ENCODE data around the gene KRTAP5-9.
"Not testable (repeated sequence)": the region's sequence is repeated elsewhere in the genome, so short reads cannot be mapped to it uniquely, and the experiment has no call there.

KRTAP5-9 gene

GRCh38 chr11:71534711-71535608 is 13.3 kb upstream of the KRTAP5-9 start:
- not testable (repeated sequence) for DNase-seq

- no peak for DNase-seq
These were observed 12.4 kb upstream of the KRTAP5-9 start for GRCh38 chr11:71535825-71536224.

- DNase-seq = no peak
These were observed 10.7 kb upstream of the KRTAP5-9 start for GRCh38 chr11:71537537-71537936.

- not testable (repeated sequence) for DNase-seq
These were observed 10.1 kb upstream of the KRTAP5-9 start, which contains the start of gene KRTAP5-8 for GRCh38 chr11:71537977-71538665. Gene KRTAP5-8 (plus strand): TSS chr11:71538025. CDS start chr11:71538056, 31 bp downstream.

- DNase-seq = no peak
These were observed 9.6 kb upstream of the KRTAP5-9 start for GRCh38 chr11:71538666-71538990.

GRCh38 chr11:71539017-71539416 is 9.2 kb upstream of the KRTAP5-9 start:
- DNase-seq = no peak

- not testable (repeated sequence) for DNase-seq
These were observed 8.2 kb upstream of the KRTAP5-9 start for GRCh38 chr11:71539971-71540370.

GRCh38 chr11:71540521-71541304 is 7.5 kb upstream of the KRTAP5-9 start:
- not testable (repeated sequence) for DNase-seq

- no peak for DNase-seq
These were observed 5.8 kb upstream of the KRTAP5-9 start for GRCh38 chr11:71542382-71542781.

- no peak for DNase-seq
These were observed 5.1 kb upstream of the KRTAP5-9 start for GRCh38 chr11:71542879-71543777.

- DNase-seq = peak; percentile 34
These were observed 4.4 kb upstream of the KRTAP5-9 start for GRCh38 chr11:71543866-71544265.

- no peak for DNase-seq
These were observed 3.5 kb upstream of the KRTAP5-9 start for GRCh38 chr11:71544525-71545214.

GRCh38 chr11:71545405-71545966 is 2.7 kb upstream of the KRTAP5-9 start:
- no peak for DNase-seq

- DNase-seq = no peak
These were observed 514 bp downstream of the KRTAP5-9 start for GRCh38 chr11:71548716-71549151.

- peak; percentile 35 for DNase-seq
These were observed 3.5 kb downstream of the KRTAP5-9 start for GRCh38 chr11:71551711-71552110.

- DNase-seq = no peak
These were observed 6.8 kb downstream of the KRTAP5-9 start for GRCh38 chr11:71554996-71555395.

- DNase-seq = no peak
These were observed 7.3 kb downstream of the KRTAP5-9 start for GRCh38 chr11:71555508-71555907.

- no peak for DNase-seq
These were observed 7.8 kb downstream of the KRTAP5-9 start for GRCh38 chr11:71556018-71556417.

- DNase-seq = no peak
These were observed 9.0 kb downstream of the KRTAP5-9 start for GRCh38 chr11:71557257-71557656.

- DNase-seq = no peak
These were observed 10.8 kb downstream of the KRTAP5-9 start for GRCh38 chr11:71558996-71559395.

GRCh38 chr11:71562120-71562519 is 13.9 kb downstream of the KRTAP5-9 start:
- no peak for DNase-seq
